LNCAP (cell line): ENCODE data around the gene LMTK3.

Experiments
- CTCF ChIP-seq: fragments of 450-650 bp; IDR thresholded peaks from 2 replicates; pipeline ENCODE4 v1.5.1; 2017; ENCODE audit warnings: mild to moderate bottlenecking

The LMTK3 gene

GRCh38 chr19:48478339-48479256, 33.0 kb downstream of the LMTK3 start:
- no peak for TF ChIP-seq CTCF

DNA sequence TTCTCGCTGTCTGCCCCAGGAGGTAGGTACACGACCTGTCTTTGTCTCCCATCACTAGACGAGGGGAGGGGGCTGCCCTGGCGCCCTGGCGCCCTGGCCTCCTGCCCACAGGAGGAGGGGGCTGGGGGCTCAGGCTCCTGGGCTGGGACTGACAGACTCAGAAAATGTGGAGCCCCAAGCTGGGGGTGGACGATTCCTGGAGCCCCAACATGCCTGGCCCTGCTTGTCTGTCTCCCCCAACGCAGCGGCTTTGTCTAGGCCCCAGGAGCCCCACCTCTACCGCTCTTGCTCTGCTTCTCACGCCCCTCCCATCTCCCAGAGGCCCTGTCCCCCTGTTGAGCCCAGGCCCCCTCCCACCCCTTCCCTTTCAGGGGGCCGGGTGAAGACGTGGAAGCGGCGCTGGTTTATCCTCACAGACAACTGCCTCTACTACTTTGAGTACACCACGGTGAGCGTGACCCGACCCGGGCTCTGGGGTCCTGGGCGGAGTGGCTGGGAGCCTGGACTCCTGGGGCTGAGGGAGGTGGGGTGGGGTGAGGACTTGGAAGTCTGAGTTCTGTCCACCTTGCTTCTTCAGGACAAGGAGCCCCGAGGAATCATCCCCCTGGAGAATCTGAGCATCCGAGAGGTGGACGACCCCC, 33.8 kb downstream of the LMTK3 start:
- no peak for TF ChIP-seq CTCF

- no peak for TF ChIP-seq CTCF
Measured at GRCh38 chr19:48477067-48477685, 34.5 kb downstream of the LMTK3 start.

DNA sequence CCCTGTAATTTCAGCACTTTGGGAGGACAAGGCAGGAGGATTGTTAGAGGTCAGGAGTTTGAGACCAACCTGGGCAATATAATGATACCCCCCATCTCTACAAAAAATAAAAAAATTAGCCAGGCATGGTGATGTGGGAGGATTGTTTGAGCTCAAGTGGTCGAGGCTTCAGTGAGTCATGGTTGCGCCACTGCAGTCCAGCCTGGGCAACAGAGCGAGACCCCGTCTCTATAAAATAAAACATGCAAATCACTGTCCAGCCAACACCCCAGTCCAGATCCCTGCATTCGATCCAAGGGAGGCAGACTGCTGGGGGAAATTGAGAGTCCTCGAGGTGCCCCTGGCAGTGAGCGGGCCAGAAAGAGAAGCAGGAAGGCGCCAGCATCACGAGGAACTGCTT, 35.5 kb downstream of the LMTK3 start:
- TF ChIP-seq CTCF, result no peak

- no peak for TF ChIP-seq CTCF
Measured at GRCh38 chr19:48475369-48476068, 36.1 kb downstream of the LMTK3 start.

DNA sequence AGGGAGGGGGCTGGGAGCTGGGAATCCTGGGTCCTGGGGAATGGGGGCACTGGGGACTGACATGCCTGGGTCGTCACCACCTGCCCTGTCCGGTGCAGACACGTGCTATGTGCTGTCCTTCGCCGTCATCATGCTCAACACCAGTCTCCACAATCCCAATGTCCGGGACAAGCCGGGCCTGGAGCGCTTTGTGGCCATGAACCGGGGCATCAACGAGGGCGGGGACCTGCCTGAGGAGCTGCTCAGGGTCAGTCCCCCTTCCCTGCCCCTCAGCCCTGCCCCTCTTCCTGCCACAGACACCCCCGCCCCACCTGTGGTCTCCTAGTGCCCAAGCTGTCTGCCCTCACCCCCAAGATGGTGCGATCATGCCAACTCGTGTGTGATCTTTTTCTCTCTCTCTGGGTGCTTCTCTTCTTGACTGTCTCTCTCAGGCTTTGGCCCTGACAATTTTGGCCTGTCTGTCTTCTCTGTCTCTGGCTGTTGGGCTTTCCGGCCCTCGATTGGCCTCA, 37.5 kb downstream of the LMTK3 start:
- TF ChIP-seq CTCF, result no peak
